Measurements from ENCODE around the gene P2RY14.

GRCh38 chr3:151285940-151286339 is 7.6 kb upstream of the P2RY14 start:
- no peak for TF ChIP-seq CTCF (conservative IDR thresholded peaks at IDR 0.05)
- TF ChIP-seq ZFX (IDR thresholded peaks at IDR 0.05), result no peak

Measured in C4-2B (cell line).